Activated T-cell treated with anti-CD3 and anti-CD28 coated beads, Interleukin-2, amount 50 U/mL, for 4 hours (primary cell): ENCODE data around the gene TLK2. TPM values are rescaled to one million over a fixed set of nuclear protein-coding genes. Genes with fewer than 3 reads are reported as not detected.

Experiments
- total RNA-seq, 3 donors: library from RNA; stranded (reverse); gene quantifications; one replicate each; pipeline ENCODE4 v1.2.1, GENCODE V29; 2021

Gene TLK2
- total RNA-seq, 3 donors from 2014 or later, result 30.1 to 35.0 (median 33.1) TPM

Other genes with a start within 250 kb of the TLK2 start
- gene EFCAB3, start 98.3 kb upstream of the TLK2 start, total RNA-seq, result not detected
- gene METTL2A, start 54.9 kb upstream of the TLK2 start, total RNA-seq, result 10 to 100 TPM; 40.3 to 42.6 (median 41.0) TPM
- gene MRC2, start 148.8 kb downstream of the TLK2 start, total RNA-seq, result 1 to 10 TPM; 3.4 to 6.2 (median 3.8) TPM